Measurements from ENCODE around the gene SDHB.
"Not testable (repeated sequence)": the region's sequence is repeated elsewhere in the genome, so short reads cannot be mapped to it uniquely, and the experiment has no call there.

Gene SDHB

DNA sequence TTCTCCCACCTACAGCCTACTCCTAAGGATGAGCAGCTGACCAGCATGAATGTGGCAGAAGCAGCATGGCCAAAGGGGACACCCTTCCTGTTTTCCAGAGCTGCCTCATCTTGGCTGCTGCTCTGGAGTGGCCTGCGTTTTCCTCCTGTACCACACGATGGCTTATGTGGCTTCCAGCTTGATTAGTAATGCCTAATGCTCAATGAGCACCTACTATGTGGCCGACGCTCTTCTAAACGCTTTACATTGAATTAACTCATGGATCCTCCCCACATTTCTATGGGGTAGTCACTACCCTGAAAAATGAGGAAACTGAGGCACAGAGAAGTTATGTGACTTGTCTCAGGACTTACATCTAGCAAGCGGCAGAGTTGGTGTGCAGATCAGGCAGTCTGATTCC, 18.0 kb upstream of the SDHB start:
- no peak for DNase-seq

GRCh38 chr1:17070163-17070525, 16.3 kb upstream of the SDHB start:
- no peak for DNase-seq

GRCh38 chr1:17069452-17070162, 15.8 kb upstream of the SDHB start:
- no peak for DNase-seq

GRCh38 chr1:17068789-17069188, 15.0 kb upstream of the SDHB start:
- DNase-seq, result no peak

DNA sequence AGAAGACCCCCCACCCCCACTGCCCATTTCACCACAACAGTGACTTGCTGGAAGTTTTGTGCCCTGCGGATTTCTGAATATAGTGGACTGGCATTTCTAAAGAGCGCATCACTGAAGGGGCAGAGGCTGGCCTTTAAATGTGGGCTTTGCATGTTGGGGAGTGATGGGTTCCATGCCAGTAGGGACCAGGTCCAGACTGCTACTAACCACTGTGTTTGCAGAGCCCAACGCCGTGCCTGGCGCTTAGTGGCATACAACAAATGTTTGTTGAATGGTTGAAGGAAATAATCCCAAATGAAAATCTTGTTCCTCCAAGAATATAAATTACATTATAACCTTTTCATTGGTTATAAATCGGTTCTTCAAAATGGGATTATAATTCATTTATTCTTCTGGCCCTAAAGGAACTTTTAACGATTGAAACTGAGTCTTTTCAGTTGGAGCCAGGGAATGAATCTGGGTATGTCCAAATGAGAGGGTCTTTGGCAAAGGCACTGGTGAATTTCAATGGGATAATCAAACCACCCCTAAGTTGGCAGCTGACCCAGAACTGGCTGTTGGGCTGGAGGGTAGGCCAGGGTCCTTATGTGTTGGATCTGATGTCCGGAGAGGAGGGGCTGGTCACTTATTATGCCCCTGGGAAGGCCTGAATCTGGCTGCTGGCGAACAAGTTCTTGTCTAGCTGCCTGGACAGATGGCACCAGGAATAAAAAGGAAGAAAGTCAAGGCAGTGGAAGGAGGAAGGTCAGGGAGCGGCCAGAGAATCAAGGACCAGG, 13.8 kb upstream of the SDHB start:
- no peak for DNase-seq

DNA sequence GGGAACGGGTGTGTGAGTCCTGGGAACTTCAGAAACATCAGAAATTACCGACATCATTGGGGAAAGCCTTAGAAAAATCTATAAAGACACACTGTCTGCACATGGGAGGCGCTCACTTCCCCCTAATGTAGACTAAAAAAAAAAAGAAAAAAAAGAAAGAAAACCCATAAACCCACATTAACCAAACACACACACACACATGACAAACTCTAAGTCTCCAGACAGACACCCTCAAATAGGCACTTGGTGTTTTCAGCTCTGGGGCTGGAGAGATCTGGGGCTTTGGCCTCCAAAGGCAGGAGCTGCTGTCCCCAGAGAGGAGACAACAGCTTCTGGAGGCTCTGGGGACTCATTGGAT, 13.2 kb upstream of the SDHB start:
- no peak for DNase-seq

DNA sequence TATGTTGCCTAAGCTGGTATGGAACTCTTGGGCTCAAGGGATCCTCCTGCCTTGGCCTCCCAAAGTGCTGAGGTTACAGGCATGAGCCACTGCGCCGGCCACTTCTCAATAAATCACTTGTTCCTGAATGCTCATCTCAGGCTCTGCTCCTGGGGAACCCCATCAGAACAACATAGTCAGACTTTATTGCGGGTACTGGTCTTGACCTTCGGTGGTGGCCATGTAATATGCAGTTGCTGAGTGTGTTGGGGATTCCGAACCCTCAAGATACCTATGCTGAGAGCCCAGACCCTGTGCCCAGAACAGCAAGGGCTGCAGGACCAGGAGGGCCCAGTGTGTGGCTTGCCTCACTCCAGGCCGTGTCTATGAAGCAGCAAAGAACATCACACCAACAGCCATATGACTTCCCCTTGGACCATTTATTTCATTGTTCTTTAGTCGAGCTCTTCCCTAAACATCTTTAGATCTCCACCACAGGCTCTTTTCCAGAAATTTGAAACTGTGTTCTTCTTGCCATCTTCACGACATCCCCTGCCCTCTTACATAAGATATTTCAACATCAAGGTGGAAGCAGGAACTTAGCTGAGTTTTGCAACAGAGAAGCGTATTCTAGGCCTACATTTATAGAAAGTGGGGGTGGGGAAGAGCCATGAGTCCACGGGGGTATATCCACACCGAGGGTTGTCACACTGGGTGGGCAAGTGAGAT, 12.7 kb upstream of the SDHB start:
- DNase-seq, result no peak

DNA sequence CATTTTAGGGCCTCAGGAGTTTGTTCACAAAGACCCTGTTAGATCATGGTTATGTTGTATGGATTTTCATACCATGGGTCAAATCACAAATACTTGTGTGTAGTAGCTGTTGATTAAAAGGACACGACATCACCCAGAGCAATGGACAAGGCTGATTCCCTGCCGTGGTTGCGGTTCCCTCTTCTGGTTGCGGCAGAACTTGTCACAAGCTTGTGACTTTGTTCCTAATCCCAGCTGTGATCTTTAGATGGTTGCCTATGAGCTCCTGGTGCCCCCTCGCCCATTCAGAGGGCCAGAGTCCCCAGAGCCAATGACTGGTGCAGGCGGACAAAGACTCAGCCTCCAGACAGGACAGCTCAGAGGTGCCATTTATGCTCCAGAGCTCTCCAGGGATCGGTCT, 11.8 kb upstream of the SDHB start:
- no peak for DNase-seq

DNA sequence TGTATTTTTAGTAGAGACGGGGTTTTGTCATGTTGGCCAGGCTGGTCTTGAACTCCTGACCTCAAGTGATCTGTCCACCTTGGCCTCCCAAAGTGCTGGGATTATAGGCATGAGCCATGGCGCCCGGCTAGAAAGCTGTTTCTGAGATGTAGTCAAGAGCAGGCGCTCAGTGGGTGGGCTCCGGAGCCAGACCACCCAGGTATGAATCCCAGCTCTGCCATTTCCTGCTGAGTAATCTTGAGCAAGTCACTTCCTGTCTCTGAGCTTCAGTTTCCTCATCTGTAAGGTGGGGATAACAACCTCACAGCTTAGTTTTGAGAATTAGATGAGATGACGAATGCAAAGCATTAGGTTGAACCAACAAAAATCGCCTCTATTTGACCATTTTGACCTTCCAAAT, 8.9 kb upstream of the SDHB start:
- DNase-seq, result not testable (repeated sequence)

DNA sequence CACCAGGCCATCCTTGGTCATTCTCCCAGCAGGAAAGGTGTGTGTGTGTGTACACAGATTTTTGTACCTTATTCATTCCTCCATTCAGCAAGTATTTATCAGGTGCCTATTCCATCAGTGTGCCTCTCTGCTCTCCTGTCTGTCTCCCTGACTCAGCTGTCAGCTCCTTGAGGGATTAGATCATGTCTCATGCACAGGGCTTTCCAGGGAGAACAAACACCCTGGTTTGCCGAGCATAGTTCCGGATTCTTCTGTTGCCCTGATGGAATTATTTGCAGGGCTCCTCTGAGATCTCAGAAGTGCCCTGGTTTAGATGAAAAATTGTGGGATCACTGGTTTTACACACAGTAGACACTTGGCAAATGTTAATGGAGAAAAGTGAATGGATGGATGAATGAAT, 8.1 kb upstream of the SDHB start:
- DNase-seq, result no peak

- no peak for DNase-seq
Observed at GRCh38 chr1:17061486-17061885, 7.7 kb upstream of the SDHB start.

GRCh38 chr1:17060306-17060749, 6.5 kb upstream of the SDHB start:
- no peak for DNase-seq

DNA sequence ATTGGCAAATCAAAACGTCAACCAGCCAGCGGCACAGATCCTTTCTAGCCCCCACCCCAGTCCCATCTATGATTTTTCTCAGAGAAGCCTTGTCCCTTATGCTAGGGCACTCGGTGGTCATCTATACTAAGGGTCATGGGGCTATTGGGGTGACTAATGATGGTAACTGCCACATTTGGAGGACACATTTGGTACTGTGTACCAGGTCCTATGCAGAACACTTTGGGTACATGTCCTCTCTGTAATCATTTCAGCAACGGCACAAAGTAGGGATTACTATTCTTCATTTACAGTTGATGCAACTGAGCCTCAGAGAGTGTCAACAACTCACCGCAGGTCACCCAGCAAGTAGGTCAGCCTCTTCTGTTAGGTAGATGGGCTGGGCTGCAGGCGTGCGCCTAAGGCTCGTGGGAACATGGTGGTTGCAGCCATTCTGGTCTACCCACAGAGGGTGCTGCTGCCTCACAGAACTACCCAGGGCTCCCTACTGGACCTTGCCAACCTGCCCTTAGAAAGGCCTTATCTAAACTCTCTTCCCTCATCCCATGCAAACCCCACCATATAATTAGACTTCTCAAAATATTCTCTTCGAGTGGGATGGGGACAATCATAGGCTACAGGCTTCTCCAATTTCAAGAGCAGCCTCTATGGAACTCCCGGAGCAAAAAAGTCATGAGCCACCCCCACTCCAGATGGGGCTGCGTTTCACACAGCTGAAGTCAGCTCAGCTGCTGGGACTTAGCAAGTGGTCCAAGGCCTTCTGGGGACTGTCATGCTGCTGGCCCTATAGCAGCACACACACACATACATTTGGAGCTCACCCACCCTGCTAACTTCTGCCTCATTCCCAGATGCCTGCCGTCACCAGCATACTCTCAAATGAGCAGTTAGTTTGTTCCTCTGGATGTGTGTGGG, 5.8 kb upstream of the SDHB start:
- DNase-seq, result no peak

GRCh38 chr1:17056551-17056950, 2.7 kb upstream of the SDHB start:
- no peak for DNase-seq

GRCh38 chr1:17055801-17056200, 2.0 kb upstream of the SDHB start:
- no peak for DNase-seq

- DNase-seq, result no peak
Observed at GRCh38 chr1:17053086-17053684, 647 bp downstream of the SDHB start.

GRCh38 chr1:17052641-17053040, 1.2 kb downstream of the SDHB start:
- no peak for DNase-seq

DNA sequence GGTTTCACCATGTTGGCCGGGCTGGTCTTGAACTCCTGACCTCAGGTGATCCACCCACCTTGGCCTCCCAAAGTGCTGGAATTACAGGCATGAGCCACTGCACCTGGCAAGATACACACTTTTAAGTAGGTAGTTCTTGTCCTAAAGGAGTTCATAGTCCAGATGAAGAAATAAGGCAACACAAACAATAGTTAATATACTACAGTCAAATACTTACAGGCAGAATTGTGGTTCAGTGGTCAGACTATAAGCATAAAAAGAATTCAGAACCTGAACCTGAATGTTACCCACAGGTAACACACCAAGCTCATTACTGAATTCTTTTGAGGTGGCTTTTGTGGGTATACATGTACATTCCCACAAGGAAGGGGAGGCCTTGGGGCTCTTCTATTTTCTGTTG, 1.8 kb downstream of the SDHB start:
- no peak for DNase-seq

GRCh38 chr1:17047924-17048323, 5.9 kb downstream of the SDHB start:
- no peak for DNase-seq

- no peak for DNase-seq
Observed at GRCh38 chr1:17046334-17046657, 7.5 kb downstream of the SDHB start.

DNA sequence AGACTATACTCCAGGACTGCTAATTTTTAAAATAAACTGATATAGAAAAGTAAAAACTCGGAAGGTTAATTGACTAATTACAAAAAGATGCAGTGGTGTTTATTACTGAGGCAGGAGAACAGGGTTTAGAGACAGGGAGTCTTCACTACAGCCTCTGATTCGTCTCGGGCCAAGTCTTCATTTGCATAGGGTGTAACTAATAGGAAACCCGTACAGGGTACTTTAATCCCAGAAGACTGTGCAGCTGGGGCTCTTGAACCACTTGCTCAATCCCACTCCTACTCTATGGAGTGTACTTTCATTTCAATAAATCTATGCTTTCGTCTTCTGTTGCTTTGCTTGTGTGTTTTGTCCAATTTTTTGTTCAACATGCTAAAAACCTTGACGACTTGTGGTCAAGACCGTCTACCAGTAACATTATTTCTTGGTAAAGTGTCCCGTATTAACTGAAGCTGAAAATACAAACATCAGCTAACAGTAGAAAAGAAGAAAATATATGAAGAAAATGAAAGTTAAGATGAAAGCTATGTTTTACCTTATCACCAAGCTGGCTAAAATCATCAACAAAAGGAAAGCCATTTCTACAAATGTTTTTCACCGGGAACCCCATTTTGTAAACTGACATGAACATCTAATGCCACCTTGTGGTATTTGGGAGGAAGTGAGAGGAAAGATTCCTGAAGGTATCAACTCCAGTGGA, 8.0 kb downstream of the SDHB start:
- DNase-seq, result no peak

- no peak for DNase-seq
Observed at GRCh38 chr1:17045150-17045549, 8.7 kb downstream of the SDHB start.
